ENCODE data around the gene METAP1. TPM values are rescaled to one million over a fixed set of nuclear protein-coding genes. Genes with fewer than 3 reads are reported as not detected.

The METAP1 gene
- polyA plus RNA-seq, 3 donors = 15.9 to 21.7 (median 20.6) TPM

DNA sequence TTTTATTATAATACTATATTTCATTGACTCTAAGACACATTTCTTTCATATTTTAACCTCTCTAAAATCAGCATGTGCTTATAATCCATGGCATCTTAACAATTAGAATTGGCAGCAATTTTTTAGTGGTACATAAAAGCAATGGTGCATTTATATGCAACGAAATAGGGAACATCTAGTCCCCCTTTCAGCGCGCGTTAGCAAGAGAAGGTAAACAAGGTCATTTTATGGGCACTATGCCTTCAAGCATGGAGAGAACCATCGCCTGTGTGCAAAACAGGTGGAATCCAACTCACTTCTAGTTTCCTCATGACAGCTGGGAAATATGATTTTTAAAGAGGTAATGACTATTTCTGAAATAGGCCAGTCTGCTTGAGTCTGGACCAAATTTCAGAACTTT, 86.7 kb downstream of the METAP1 start:
- no peaks in the 10 kb centered on the region for H3K27me3 ChIP-seq (ENCODE audit: control insufficient read depth in 2 of 2, insufficient read depth in 2 of 2, low read length in 2 of 2)
- H3K36me3 ChIP-seq (replicated peaks in 1 of 2; ENCODE audit: control insufficient read depth in 1 of 2, insufficient read depth in 2 of 2, low read length in 2 of 2) = peaks cover 66 to 83% of the 10 kb centered on the region in 2 donors

DNA sequence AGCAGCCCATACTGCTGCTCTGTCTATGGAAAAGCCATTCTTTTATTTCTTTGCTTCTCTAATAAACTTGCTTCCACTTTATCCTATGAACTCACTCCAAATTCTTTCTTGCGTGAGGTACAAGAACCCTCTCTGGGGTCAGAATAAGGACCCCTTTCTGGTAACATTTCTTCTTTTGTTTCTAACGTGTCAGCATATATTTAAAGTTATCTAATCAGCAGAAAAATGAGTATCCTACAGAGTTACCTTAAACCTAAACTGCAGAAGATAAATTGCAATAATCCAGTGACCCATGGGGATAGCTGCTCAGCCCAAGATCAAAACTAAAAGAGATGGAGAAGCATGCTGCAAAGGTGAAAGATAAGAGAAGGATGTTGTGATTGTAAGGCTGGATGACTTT, 89.1 kb downstream of the METAP1 start:
- peaks cover 24% of the 10 kb centered on the region for H3K4me1 Mint-ChIP-seq
- no peak overlapping the region for H2AFZ ChIP-seq (ENCODE audit: insufficient read depth, low read depth, low read length, poor library complexity, severe bottlenecking)
- H3K9ac ChIP-seq (ENCODE audit: insufficient read depth, low read length, poor library complexity, severe bottlenecking) = no peak overlapping the region
- no peaks in the 10 kb centered on the region for H3K27me3 ChIP-seq (ENCODE audit: control insufficient read depth in 2 of 2, insufficient read depth in 2 of 2, low read length in 2 of 2)
- H3K36me3 Mint-ChIP-seq = peaks cover 47 to 64% of the 10 kb centered on the region in 2 donors
- intact Hi-C loops (cut with micrococcal nuclease) = no loop called here
- no peak overlapping the region for H3K27ac Mint-ChIP-seq
- TF ChIP-seq, protein P1, sequence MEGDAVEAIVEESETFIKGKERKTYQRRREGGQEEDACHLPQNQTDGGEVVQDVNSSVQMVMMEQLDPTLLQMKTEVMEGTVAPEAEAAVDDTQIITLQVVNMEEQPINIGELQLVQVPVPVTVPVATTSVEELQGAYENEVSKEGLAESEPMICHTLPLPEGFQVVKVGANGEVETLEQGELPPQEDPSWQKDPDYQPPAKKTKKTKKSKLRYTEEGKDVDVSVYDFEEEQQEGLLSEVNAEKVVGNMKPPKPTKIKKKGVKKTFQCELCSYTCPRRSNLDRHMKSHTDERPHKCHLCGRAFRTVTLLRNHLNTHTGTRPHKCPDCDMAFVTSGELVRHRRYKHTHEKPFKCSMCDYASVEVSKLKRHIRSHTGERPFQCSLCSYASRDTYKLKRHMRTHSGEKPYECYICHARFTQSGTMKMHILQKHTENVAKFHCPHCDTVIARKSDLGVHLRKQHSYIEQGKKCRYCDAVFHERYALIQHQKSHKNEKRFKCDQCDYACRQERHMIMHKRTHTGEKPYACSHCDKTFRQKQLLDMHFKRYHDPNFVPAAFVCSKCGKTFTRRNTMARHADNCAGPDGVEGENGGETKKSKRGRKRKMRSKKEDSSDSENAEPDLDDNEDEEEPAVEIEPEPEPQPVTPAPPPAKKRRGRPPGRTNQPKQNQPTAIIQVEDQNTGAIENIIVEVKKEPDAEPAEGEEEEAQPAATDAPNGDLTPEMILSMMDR (IDR thresholded peaks at IDR 0.05) = no peak
- no peaks in the 10 kb centered on the region for H3K9me3 ChIP-seq (replicated peaks in 1 of 2; ENCODE audit: control insufficient read depth in 1 of 2, insufficient read depth in 1 of 2, low read length in 2 of 2)
- peaks cover 48 to 59% of the 10 kb centered on the region in 2 donors for H3K36me3 ChIP-seq (replicated peaks in 1 of 2; ENCODE audit: control insufficient read depth in 1 of 2, insufficient read depth in 2 of 2, low read length in 2 of 2)
- H4K20me1 ChIP-seq (ENCODE audit: insufficient read depth, low read length) = no peaks in the 10 kb centered on the region
- H3K4me2 ChIP-seq (replicated peaks; ENCODE audit: extremely low read depth, low read length, poor library complexity, severe bottlenecking) = no peak overlapping the region
- H3K4me3 Mint-ChIP-seq = no peak overlapping the region
- H3K27me3 Mint-ChIP-seq (ENCODE audit: low read depth in 3 of 3) = peaks cover 0 to 2% (median 0%) of the 10 kb centered on the region in 3 donors
- no CpG with 5 or more reads among the region's 2 CpGs for WGBS (ENCODE audit: insufficient coverage)
- DNase-seq = no peak
- H3K27ac ChIP-seq (ENCODE audit: low read depth in 1 of 2, low read length in 2 of 2) = no peak overlapping the region
- no peak overlapping the region for H3K4me3 ChIP-seq (replicated peaks in 1 of 3; ENCODE audit: low read depth in 2 of 3, low read length in 3 of 3)
- H3K9me3 Mint-ChIP-seq = no peaks in the 10 kb centered on the region
- peaks cover 28% of the 10 kb centered on the region for H3K79me2 ChIP-seq (ENCODE audit: insufficient read depth, low read length)
- H3K4me1 ChIP-seq (ENCODE audit: control insufficient read depth in 1 of 2, insufficient read depth in 2 of 2, low read length in 2 of 2) = peaks cover 12 to 13% of the 10 kb centered on the region in 2 donors

More for the DNA sequence above, 86.7 kb downstream of the METAP1 start:
- peaks cover 0 to 3% of the 10 kb centered on the region in 2 donors for H3K4me1 ChIP-seq (ENCODE audit: control insufficient read depth in 1 of 2, insufficient read depth in 2 of 2, low read length in 2 of 2)
- intact Hi-C loops (cut with micrococcal nuclease) = no loop called here
- Mint-ChIP-seq H3K27me3 (ENCODE audit: low read depth in 3 of 3) (no peaks in the 10 kb centered on the region), H3K27ac (no peak overlapping the region), H3K4me3 (no peak overlapping the region), H3K4me1 (peaks cover 7% of the 10 kb centered on the region), H3K9me3 (no peaks in the 10 kb centered on the region), H3K36me3 (peaks cover 61 to 86% of the 10 kb centered on the region in 2 donors)
- no peak for DNase-seq
- no peak overlapping the region for H3K4me3 ChIP-seq (replicated peaks in 1 of 3; ENCODE audit: low read depth in 2 of 3, low read length in 3 of 3)
- no peak overlapping the region for H2AFZ ChIP-seq (ENCODE audit: insufficient read depth, low read depth, low read length, poor library complexity, severe bottlenecking)
- no peaks in the 10 kb centered on the region for H3K9me3 ChIP-seq (replicated peaks in 1 of 2; ENCODE audit: control insufficient read depth in 1 of 2, insufficient read depth in 1 of 2, low read length in 2 of 2)
- peaks cover 14% of the 10 kb centered on the region for H3K79me2 ChIP-seq (ENCODE audit: insufficient read depth, low read length)
- 100% methylated on average over 4 of the region's 5 CpGs for WGBS (ENCODE audit: insufficient coverage)
- no peak overlapping the region for H3K27ac ChIP-seq (ENCODE audit: low read depth in 1 of 2, low read length in 2 of 2)
- no peak overlapping the region for H3K9ac ChIP-seq (ENCODE audit: insufficient read depth, low read length, poor library complexity, severe bottlenecking)
- TF ChIP-seq, protein P1 (IDR thresholded peaks at IDR 0.05) = no peak
- H4K20me1 ChIP-seq (ENCODE audit: insufficient read depth, low read length) = no peaks in the 10 kb centered on the region
- H3K4me2 ChIP-seq (replicated peaks; ENCODE audit: extremely low read depth, low read length, poor library complexity, severe bottlenecking) = no peak overlapping the region

All from CD14-positive monocyte (primary cell).